ENCODE measurements around the gene CKM.

DNA sequence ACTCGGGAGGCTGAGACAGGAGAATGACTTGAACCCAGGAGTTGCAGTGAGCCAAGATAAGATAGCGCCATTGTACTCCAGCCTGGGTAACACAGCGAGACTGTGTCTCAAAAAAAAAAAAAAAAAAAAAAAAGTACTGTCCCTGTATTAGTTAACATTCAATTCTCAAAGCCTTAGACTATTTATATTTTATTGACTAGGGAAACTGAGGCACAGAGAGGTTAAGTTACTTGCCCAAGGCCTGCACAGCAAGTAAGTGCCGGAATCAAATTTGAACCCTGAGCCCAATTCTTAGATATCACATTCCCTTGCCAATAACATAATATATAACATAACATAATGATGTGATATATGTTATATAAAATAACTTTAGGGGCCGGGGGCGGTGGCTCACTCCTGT, 17.0 kb upstream of the CKM start:
- TF ChIP-seq POLR2A (IDR thresholded peaks at IDR 0.05; ENCODE audit: low read depth, low read length) = no peak
- TF ChIP-seq POLR2AphosphoS5 (IDR thresholded peaks at IDR 0.05; ENCODE audit: low read depth, low read length) = no peak

All from GM12892 (cell line).